WTC11 (cell line): ENCODE results near the gene GRM7. TPM values are rescaled to one million over a fixed set of nuclear protein-coding genes. Genes with fewer than 3 reads are reported as not detected.

Source experiments
- ATAC-seq: fragments of 200-7000 bp; cut with Tn5 transposase; 2 replicates; pipeline ENCODE4 v1.10.0; 2021; ENCODE audit warnings: mild to moderate bottlenecking, moderate library complexity
- CTCF ChIA-PET: fragments of 300-600 bp; sonication (Branson Sonifier 250); formaldehyde crosslinking; loops from one replicate; lab custom pipeline; 2021; ENCODE audit warnings: antibody characterized with exemption; lab: Charles Lee
- POLR2A ChIA-PET: fragments of 350-600 bp; sonication (Branson Sonifier 250); formaldehyde crosslinking; loops from one replicate; lab custom pipeline; 2021; ENCODE audit warnings: antibody characterized with exemption; lab: Charles Lee
- DNase-seq: peaks from one replicate; pipeline ENCODE4 v3.0.0; 2021; ENCODE audit warnings: low spot score
- H3K27ac Mint-ChIP-seq: 2 replicates; pipeline ENCODE4 v1.8.0; 2021; ENCODE audit warnings: mixed read lengths
- H3K27me3 Mint-ChIP-seq: 2 replicates; pipeline ENCODE4 v1.8.0; 2021; ENCODE audit warnings: low read depth, mild to moderate bottlenecking, moderate library complexity, mixed read lengths
- H3K36me3 Mint-ChIP-seq: 2 replicates; pipeline ENCODE4 v1.8.0; 2021; ENCODE audit warnings: mixed read lengths
- H3K4me1 Mint-ChIP-seq: 2 replicates; pipeline ENCODE4 v1.8.0; 2022; ENCODE audit warnings: mixed read lengths
- H3K4me3 Mint-ChIP-seq: 2 replicates; pipeline ENCODE4 v1.8.0; 2021; ENCODE audit warnings: mild to moderate bottlenecking, moderate library complexity, mixed read lengths
- H3K9me3 Mint-ChIP-seq: 2 replicates; pipeline ENCODE4 v1.8.0; 2021; ENCODE audit warnings: mixed read lengths
- EMX1 ChIP-seq: fragments of 250-450 bp; sonication (Bioruptor Pico); IDR thresholded peaks from 2 replicates; pipeline ENCODE4 v1.8.0; 2021; ENCODE audit warnings: mild to moderate bottlenecking
- GABPB1 ChIP-seq: sonication (generic); formaldehyde crosslinking; IDR thresholded peaks from 2 replicates; pipeline ENCODE4 v1.8.1; 2023; ENCODE audit warnings: mild to moderate bottlenecking, missing genetic modification reagents
- RELA ChIP-seq: sonication (generic); formaldehyde crosslinking; IDR thresholded peaks from 2 replicates; pipeline ENCODE4 v1.8.1; 2022; ENCODE audit warnings: missing genetic modification reagents, mild to moderate bottlenecking, borderline replicate concordance
- TP53 ChIP-seq: sonication (generic); formaldehyde crosslinking; IDR thresholded peaks from 2 replicates; pipeline ENCODE4 v1.8.1; 2023; ENCODE audit warnings: mild to moderate bottlenecking, missing genetic modification reagents
- ZNF416 ChIP-seq: fragments of 250-450 bp; sonication (Bioruptor Pico); IDR thresholded peaks from 2 replicates; pipeline ENCODE4 v1.9.0; 2021; ENCODE audit warnings: mild to moderate bottlenecking, inconsistent platforms
- ZNF423 ChIP-seq: fragments of 250-450 bp; sonication (Bioruptor Pico); IDR thresholded peaks from 2 replicates; pipeline ENCODE4 v2.1.2; 2022; ENCODE audit warnings: mild to moderate bottlenecking, moderate library complexity
- total RNA-seq: library from RNA; stranded (reverse); gene quantifications from 3 replicates; pipeline ENCODE4 v1.2.3, GENCODE V29; 2021
- TF ChIP-seq, protein P1 (sequence below): sonication (generic); formaldehyde crosslinking; IDR thresholded peaks from 2 replicates; pipeline ENCODE4 v1.8.0; 2023; ENCODE audit warnings: mild to moderate bottlenecking, missing genetic modification reagents
- TF ChIP-seq, protein P2 (sequence below): fragments of 250-450 bp; sonication (Bioruptor Pico); conservative IDR thresholded peaks from 2 replicates; pipeline ENCODE4 v1.9.0; 2021; ENCODE audit warnings: mild to moderate bottlenecking
- TF ChIP-seq, protein P3 (sequence below): fragments of 250-450 bp; sonication (Bioruptor Pico); IDR thresholded peaks from 2 replicates; pipeline ENCODE4 v1.9.0; 2021; ENCODE audit warnings: mild to moderate bottlenecking, borderline replicate concordance
- TF ChIP-seq, protein P4 (sequence below): sonication (generic); formaldehyde crosslinking; IDR thresholded peaks from 2 replicates; pipeline ENCODE4 v1.8.1; 2023; ENCODE audit warnings: mild to moderate bottlenecking, missing genetic modification reagents
- TF ChIP-seq, protein P5 (sequence below): sonication (generic); formaldehyde crosslinking; IDR thresholded peaks from 2 replicates; pipeline ENCODE4 v1.8.1; 2023; ENCODE audit warnings: mild to moderate bottlenecking, missing genetic modification reagents
- TF ChIP-seq, protein P6 (sequence below): sonication (generic); formaldehyde crosslinking; IDR thresholded peaks from 2 replicates; pipeline ENCODE4 v1.8.0; 2022; ENCODE audit warnings: mild to moderate bottlenecking, missing genetic modification reagents

Gene GRM7
- total RNA-seq, 1 experiment from 2014 or later = 0.42 TPM

DNA sequence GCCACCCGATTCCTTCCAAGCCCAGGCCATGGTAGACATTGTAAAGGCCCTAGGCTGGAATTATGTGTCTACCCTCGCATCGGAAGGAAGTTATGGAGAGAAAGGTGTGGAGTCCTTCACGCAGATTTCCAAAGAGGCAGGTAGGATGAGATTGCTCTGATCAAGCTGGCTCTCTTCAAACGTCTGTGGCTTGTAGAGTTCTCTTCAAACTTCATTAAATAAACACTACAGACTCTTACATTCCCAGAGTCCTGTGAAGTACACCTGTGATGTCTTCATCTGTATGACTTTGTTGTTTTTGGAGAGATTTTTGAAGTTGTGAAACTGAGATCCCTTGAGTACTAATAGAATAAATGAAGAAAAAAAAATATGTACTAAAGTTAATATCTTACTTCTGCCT, 285.6 kb downstream of the GRM7 start (continued):
- TF ChIP-seq, protein P1, sequence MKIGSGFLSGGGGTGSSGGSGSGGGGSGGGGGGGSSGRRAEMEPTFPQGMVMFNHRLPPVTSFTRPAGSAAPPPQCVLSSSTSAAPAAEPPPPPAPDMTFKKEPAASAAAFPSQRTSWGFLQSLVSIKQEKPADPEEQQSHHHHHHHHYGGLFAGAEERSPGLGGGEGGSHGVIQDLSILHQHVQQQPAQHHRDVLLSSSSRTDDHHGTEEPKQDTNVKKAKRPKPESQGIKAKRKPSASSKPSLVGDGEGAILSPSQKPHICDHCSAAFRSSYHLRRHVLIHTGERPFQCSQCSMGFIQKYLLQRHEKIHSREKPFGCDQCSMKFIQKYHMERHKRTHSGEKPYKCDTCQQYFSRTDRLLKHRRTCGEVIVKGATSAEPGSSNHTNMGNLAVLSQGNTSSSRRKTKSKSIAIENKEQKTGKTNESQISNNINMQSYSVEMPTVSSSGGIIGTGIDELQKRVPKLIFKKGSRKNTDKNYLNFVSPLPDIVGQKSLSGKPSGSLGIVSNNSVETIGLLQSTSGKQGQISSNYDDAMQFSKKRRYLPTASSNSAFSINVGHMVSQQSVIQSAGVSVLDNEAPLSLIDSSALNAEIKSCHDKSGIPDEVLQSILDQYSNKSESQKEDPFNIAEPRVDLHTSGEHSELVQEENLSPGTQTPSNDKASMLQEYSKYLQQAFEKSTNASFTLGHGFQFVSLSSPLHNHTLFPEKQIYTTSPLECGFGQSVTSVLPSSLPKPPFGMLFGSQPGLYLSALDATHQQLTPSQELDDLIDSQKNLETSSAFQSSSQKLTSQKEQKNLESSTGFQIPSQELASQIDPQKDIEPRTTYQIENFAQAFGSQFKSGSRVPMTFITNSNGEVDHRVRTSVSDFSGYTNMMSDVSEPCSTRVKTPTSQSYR (CRISPR knock-in tag) = no peak
- TF ChIP-seq GABPB1 (CRISPR knock-in tag) = no peak
- TF ChIP-seq, protein P2, sequence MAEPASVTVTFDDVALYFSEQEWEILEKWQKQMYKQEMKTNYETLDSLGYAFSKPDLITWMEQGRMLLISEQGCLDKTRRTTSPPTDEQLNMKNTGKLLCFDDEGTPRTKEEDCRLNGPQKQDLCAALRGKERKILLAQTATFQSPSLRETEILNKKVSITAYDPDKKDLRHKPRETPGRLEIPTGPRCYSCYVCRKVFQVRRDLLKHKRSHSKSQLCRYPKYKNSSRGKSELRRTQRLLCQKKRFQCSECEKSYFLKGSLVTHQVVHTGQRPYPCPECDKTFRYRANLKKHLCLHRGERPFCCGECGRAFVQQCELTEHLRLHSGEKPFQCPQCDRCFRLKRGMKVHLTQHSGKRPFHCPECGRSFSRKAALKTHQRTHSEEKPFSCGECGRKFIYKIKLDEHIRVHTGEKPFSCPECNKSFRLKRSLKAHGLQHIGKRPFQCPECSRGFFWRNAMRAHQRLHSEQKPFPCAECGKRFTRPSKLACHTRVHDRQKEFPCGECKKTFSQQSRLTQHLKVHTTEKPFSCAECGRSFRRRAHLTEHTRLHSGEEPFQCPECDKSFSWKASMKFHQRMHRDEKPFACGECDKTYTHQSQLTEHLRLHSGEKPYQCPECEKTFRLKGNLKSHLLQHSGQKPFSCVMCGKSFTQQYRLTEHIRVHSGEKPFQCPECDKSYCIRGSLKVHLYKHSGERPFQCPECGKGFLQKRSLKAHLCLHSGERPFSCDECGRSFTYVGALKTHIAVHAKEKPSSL = no peak

DNA sequence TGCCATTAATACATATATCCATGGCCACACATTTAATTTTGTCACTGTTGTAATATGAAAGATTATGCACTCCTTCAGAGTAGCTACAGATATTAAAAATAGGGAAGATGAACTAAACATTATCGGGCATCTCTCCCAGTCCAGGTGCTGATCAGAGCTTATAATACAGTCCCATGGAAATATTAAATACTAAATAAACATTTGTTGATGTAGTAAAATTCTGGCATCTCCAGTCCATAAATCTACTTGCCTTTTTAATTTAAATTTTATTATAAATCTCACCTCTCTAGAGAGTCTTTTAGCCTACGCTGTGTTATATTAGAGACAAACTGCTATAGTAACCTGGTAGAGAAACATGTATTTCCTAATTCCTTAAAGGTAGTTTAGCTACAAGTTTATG, 297.6 kb downstream of the GRM7 start:
- DNase-seq (no peak), ATAC-seq (no peak)
- peaks cover 54% of the 10 kb centered on the region for H3K9me3 Mint-ChIP-seq
- POLR2A ChIA-PET = no interaction called here
- H3K4me3 Mint-ChIP-seq = no peak overlapping the region
- H3K4me1 Mint-ChIP-seq = peaks cover 7% of the 10 kb centered on the region; the same call in 1 of the 2 replicates
- no peak overlapping the region for H3K27ac Mint-ChIP-seq
- 0 out of 2 replicates have a peak, but pooled peaks cover 3% of the 10 kb centered on the region for H3K36me3 Mint-ChIP-seq
- no peaks in the 10 kb centered on the region for H3K27me3 Mint-ChIP-seq
- TF ChIP-seq, protein P3, sequence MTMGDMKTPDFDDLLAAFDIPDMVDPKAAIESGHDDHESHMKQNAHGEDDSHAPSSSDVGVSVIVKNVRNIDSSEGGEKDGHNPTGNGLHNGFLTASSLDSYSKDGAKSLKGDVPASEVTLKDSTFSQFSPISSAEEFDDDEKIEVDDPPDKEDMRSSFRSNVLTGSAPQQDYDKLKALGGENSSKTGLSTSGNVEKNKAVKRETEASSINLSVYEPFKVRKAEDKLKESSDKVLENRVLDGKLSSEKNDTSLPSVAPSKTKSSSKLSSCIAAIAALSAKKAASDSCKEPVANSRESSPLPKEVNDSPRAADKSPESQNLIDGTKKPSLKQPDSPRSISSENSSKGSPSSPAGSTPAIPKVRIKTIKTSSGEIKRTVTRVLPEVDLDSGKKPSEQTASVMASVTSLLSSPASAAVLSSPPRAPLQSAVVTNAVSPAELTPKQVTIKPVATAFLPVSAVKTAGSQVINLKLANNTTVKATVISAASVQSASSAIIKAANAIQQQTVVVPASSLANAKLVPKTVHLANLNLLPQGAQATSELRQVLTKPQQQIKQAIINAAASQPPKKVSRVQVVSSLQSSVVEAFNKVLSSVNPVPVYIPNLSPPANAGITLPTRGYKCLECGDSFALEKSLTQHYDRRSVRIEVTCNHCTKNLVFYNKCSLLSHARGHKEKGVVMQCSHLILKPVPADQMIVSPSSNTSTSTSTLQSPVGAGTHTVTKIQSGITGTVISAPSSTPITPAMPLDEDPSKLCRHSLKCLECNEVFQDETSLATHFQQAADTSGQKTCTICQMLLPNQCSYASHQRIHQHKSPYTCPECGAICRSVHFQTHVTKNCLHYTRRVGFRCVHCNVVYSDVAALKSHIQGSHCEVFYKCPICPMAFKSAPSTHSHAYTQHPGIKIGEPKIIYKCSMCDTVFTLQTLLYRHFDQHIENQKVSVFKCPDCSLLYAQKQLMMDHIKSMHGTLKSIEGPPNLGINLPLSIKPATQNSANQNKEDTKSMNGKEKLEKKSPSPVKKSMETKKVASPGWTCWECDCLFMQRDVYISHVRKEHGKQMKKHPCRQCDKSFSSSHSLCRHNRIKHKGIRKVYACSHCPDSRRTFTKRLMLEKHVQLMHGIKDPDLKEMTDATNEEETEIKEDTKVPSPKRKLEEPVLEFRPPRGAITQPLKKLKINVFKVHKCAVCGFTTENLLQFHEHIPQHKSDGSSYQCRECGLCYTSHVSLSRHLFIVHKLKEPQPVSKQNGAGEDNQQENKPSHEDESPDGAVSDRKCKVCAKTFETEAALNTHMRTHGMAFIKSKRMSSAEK (CRISPR knock-in tag) = no peak
- TF ChIP-seq RELA (CRISPR knock-in tag) (no peak), ZNF416 (CRISPR knock-in tag) (no peak), EMX1 (CRISPR knock-in tag) (no peak), TP53 (CRISPR knock-in tag) (no peak), ZNF423 (CRISPR knock-in tag) (no peak)
- TF ChIP-seq, protein P2 = no peak
- TF ChIP-seq, protein P4, sequence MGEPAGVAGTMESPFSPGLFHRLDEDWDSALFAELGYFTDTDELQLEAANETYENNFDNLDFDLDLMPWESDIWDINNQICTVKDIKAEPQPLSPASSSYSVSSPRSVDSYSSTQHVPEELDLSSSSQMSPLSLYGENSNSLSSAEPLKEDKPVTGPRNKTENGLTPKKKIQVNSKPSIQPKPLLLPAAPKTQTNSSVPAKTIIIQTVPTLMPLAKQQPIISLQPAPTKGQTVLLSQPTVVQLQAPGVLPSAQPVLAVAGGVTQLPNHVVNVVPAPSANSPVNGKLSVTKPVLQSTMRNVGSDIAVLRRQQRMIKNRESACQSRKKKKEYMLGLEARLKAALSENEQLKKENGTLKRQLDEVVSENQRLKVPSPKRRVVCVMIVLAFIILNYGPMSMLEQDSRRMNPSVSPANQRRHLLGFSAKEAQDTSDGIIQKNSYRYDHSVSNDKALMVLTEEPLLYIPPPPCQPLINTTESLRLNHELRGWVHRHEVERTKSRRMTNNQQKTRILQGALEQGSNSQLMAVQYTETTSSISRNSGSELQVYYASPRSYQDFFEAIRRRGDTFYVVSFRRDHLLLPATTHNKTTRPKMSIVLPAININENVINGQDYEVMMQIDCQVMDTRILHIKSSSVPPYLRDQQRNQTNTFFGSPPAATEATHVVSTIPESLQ (CRISPR knock-in tag) = no peak
- TF ChIP-seq, protein P5, sequence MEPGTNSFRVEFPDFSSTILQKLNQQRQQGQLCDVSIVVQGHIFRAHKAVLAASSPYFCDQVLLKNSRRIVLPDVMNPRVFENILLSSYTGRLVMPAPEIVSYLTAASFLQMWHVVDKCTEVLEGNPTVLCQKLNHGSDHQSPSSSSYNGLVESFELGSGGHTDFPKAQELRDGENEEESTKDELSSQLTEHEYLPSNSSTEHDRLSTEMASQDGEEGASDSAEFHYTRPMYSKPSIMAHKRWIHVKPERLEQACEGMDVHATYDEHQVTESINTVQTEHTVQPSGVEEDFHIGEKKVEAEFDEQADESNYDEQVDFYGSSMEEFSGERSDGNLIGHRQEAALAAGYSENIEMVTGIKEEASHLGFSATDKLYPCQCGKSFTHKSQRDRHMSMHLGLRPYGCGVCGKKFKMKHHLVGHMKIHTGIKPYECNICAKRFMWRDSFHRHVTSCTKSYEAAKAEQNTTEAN (CRISPR knock-in tag) = no peak
- TF ChIP-seq, protein P6, sequence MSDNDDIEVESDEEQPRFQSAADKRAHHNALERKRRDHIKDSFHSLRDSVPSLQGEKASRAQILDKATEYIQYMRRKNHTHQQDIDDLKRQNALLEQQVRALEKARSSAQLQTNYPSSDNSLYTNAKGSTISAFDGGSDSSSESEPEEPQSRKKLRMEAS = no peak
- CTCF ChIA-PET = interaction anchor here (0.5 to 1.2 kb wide), 2 partner anchors 9 to 13 kb away, joined by 3 read pairs; no protein-coding TSS in a partner anchor
